Small intestine (tissue), 16 donors: ENCODE measurements around the gene NKX3-2. TPM values are rescaled to one million over a fixed set of nuclear protein-coding genes. Genes with fewer than 3 reads are reported as not detected.

Source experiments
- DNase-seq, 2 donors: peaks; one replicate each; pipeline versions ENCODE4 v3.0.0 to v3.0.0-alpha.2; 2013
- FAIRE-seq: peaks from 2 replicates; lab custom pipeline; 2012; peaks lifted over from hg19 to GRCh38; lab: Jason Lieb, UNC
- H3K27ac ChIP-seq, 3 donors: one replicate each; pipeline ENCODE4 v1.5.1; 2013; ENCODE audit warnings: low read length in 2 of 3, mild to moderate bottlenecking in 2 of 3, control low read depth in 1 of 3, inconsistent platforms in 1 of 3, low read depth in 1 of 3, moderate library complexity in 1 of 3
- H3K27me3 ChIP-seq, 3 donors: one replicate each; pipeline ENCODE4 v1.6.1; 2013; ENCODE audit warnings: low read length in 3 of 3, inconsistent platforms in 1 of 3; ENCODE audit not compliant: control insufficient read depth in 3 of 3, insufficient read depth in 3 of 3
- H3K36me3 ChIP-seq, 3 donors: one replicate each; pipeline ENCODE4 v1.6.1; 2013; ENCODE audit warnings: low read length in 3 of 3, inconsistent platforms in 1 of 3, low read depth in 1 of 3, mild to moderate bottlenecking in 1 of 3, moderate library complexity in 1 of 3; ENCODE audit not compliant: control insufficient read depth in 3 of 3, insufficient read depth in 2 of 3
- H3K4me1 ChIP-seq, 3 donors: one replicate each; pipeline ENCODE4 v1.6.1; 2013; ENCODE audit warnings: low read length in 2 of 3, inconsistent platforms in 1 of 3, low read depth in 1 of 3, mild to moderate bottlenecking in 1 of 3, moderate library complexity in 1 of 3; ENCODE audit not compliant: control insufficient read depth in 3 of 3, insufficient read depth in 2 of 3
- H3K4me3 ChIP-seq, 3 donors: one replicate each; pipeline ENCODE4 v1.5.1; 2013; ENCODE audit warnings: low read length in 3 of 3, control low read depth in 1 of 3, inconsistent platforms in 1 of 3, low read depth in 1 of 3, mild to moderate bottlenecking in 1 of 3, moderate library complexity in 1 of 3
- H3K9me3 ChIP-seq, 2 donors: one replicate each; pipeline ENCODE4 v1.6.1; 2013; ENCODE audit warnings: low read depth in 1 of 2, low read length in 1 of 2; ENCODE audit not compliant: control insufficient read depth in 2 of 2, insufficient read depth in 1 of 2
- WGBS, 3 donors: extraction: QIAGEN DNeasy Blood & Tissue Kit; methylation state at CpG; one replicate each; pipeline ENCODE4 v1.1.7; 2013; 5-methylcytosine and 5-hydroxymethylcytosine counted together
- long read RNA-seq, 10 donors: transcript quantifications; one replicate each; lab custom pipeline, GENCODE V29; 2026
- polyA plus RNA-seq, 4 donors: library from polyadenylated mRNA; stranded (reverse) in 3 of 4; unstranded in 1 of 4; fragments of 200-250 nt in 3 of 4; fragments of 120-200 nt in 1 of 4; gene quantifications; one replicate each; pipeline versions ENCODE4 v1.2.1 to v1.2.3, GENCODE V29; 2013
- donor health status: healthy with polysubstance abuse.
- donor health status: control.
- donor health status: control.
- donor health status: Bipolar disorder and iron deficiency.
- donor health status: healthy.

NKX3-2 gene
- polyA plus RNA-seq: under 1 TPM in 2 of 4 donors, not detected in 2; 0.24 to 0.44 TPM
- long read RNA-seq, donor 1: 0 reads
- long read RNA-seq, donor 2: 0 reads
- long read RNA-seq, donor 3: 0 reads
- long read RNA-seq, donor 4: 0 reads
- long read RNA-seq, donor 5, partial matches to known transcripts: 0 of 1 reads
- long read RNA-seq, donor 5, other reads (novel, unspliced or antisense): 0 of 1 reads
- long read RNA-seq, donor 6: 0 reads
- long read RNA-seq, donor 7: 0 reads
- long read RNA-seq, donor 8: 0 reads
- long read RNA-seq, donor 9: 0 reads
- long read RNA-seq, donor 10, partial matches to known transcripts: 0 of 4 reads
- long read RNA-seq, donor 10, other reads (novel, unspliced or antisense): 0 of 4 reads

DNA sequence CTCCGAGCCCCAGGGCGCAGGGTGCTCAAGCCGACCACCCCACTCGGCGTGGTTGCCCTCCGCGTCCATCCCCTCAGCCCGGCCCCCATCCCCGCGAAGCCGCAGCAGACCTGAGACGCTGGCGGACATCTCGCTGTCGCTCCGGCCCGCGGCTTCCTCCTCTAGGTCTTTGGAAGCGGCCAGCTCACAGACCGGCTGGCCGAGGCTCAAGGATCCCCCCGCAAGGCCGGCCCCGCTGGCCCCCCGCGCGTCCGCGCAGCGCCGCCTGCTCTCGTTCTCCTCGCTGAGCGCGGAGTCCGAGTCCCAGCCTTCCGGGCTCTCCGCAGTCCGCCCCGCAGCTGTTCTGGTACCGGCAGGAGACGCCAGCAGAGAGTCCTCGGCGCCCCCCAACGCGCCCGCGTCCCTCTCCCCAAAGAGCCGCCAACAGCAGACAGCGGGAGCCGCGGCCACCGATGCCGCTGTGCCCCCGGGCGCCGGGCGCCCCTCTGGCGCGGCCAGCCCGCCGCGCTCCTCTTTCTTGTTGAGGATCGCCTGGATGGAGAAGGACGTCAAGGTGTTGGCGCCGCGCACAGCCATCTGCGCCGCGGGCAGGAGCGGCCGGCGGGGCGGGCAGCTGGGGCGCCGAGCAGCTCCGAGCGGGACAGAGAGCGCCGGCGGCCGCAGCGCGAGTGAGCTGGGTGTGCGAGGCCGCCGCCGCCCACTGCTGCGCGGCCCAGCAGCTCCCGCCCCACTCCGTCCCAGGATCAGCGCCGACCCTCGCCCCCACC is at the start of gene NKX3-2:
Gene NKX3-2, minus strand, starts transcription at position 670 of the 767 bp plus-strand sequence. Its CDS starts 94 bp downstream, at position 576.
- H3K4me3 ChIP-seq: peak within 1 kb of the TSS; percentile 54 to 58 (median 56)
- DNase-seq: peak in 1 of 2 donors; percentile 53
- 2 to 4% (median 2%) methylated on average over 70 to 96 of the region's 96 CpGs for WGBS, 3 donors
- H3K27me3 ChIP-seq: peaks cover 13 to 92% (median 65%) of the 10 kb centered on the region in 3 donors
- peaks cover 0 to 10% of the 10 kb centered on the region in 2 donors for H3K9me3 ChIP-seq
- peak within 1 kb of the TSS in 1 of 3 donors; percentile 74 for H3K27ac ChIP-seq
- H3K4me1 ChIP-seq: peaks cover 0 to 22% (median 2%) of the 10 kb centered on the region in 3 donors
- FAIRE-seq: no peak
- peaks cover 0 to 4% (median 0%) of the 10 kb centered on the region in 3 donors for H3K36me3 ChIP-seq

DNA sequence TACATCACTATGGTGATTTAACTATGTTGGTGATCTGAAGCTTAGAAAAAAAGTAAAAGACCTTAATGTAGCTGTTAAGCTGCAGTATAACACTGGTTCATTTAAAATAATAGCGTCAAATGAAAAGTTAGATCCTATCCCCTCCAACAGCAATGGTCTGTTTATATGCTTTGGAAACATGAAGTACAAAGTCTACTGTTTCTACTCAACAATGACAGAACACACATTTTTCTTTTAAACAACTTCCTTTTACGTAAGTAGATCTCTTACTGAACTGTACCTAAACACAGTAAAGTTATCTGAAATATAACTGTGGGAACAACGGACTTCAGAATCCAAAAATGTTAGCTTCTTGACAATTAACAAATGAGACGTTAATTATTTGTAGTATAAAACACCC is 47.9 kb upstream of the NKX3-2 start:
- Histone ChIP-seq H3K36me3 (peaks cover 9 to 14% (median 12%) of the 10 kb centered on the region in 3 donors), H3K27me3 (no peaks in the 10 kb centered on the region), H3K4me3 (no peak overlapping the region), H3K9me3 (no peaks in the 10 kb centered on the region), H3K27ac (no peak overlapping the region), H3K4me1 (no peaks in the 10 kb centered on the region)
- DNase-seq (no peak), FAIRE-seq (no peak)
- 81 to 95% (median 92%) methylated on average over 4 of the region's 4 CpGs for WGBS, 3 donors

DNA sequence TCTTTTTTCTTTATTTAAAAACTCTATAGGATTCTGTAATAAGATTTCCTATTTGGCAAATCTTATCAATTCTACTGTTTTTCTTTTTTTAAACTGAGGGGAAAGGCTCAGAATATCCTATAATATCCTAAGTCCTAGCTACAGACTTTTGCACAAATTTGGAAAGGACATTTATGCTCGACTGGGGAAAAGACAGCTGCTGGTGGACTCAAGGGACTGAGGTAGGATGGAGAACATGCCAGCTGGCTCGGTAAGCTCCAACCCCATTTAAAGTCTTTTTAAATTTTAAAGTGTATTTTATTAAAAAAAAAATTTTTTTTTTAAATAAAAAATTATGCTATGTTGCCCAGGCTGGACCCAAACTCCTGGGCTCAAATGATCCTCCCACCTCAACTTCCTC is 46.5 kb upstream of the NKX3-2 start:
- no peak overlapping the region for H3K27ac ChIP-seq

DNA sequence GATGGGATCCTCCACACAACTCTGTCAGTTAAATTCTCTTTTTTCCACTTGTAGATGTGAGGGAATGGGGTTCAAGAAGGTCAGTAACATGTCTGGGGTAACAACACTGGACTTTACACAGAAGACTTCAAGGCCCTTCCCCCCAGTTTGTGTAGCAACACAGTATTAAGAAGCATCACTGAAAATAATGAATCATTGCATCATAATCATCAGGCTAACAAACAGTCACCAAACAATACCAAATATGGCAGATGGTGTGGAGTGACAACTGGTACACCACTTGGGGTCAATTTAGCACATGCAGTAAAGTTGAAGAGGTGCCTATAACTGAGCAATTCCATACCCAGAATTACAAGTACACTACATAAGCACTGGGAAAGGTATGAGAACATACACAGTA is 44.6 kb upstream of the NKX3-2 start:
- no peak overlapping the region for H3K27ac ChIP-seq
- H3K4me1 ChIP-seq: no peaks in the 10 kb centered on the region
- H3K36me3 ChIP-seq: peaks cover 9 to 13% (median 12%) of the 10 kb centered on the region in 3 donors
- no peaks in the 10 kb centered on the region for H3K9me3 ChIP-seq
- FAIRE-seq: no peak
- no peak for DNase-seq
- H3K27me3 ChIP-seq: no peaks in the 10 kb centered on the region
- no peak overlapping the region for H3K4me3 ChIP-seq

More for the DNA sequence above, 46.5 kb upstream of the NKX3-2 start:
- H3K27me3 ChIP-seq: no peaks in the 10 kb centered on the region
- H3K9me3 ChIP-seq: no peaks in the 10 kb centered on the region
- H3K4me1 ChIP-seq: no peaks in the 10 kb centered on the region
- H3K4me3 ChIP-seq: no peak overlapping the region
- DNase-seq: no peak
- 84 to 97% (median 95%) methylated on average over 2 of the region's 2 CpGs for whole genome bisulfite sequencing, 3 donors
- FAIRE-seq: no peak
- peaks cover 10 to 13% (median 10%) of the 10 kb centered on the region in 3 donors for H3K36me3 ChIP-seq

DNA sequence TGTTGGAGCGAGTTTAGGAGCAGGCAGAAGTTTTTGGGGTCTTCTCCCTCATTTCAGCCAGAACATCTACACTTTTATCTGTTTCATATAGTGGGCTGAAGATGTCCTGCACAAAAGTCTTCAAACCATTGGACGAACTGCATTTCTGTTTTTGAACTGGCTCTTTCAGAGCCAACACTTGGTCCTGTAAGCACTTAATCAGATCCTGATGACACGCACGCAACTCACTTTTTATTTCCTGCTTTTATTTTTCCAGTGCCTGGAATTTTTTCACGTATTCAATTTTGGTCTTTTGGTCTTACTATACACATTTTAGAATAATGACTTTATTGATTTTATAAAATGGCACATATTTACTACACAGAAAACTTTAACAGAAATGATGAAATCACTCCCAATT is 40.2 kb upstream of the NKX3-2 start:
- peak; percentile 5 for FAIRE-seq
- Histone ChIP-seq H3K27ac (no peak overlapping the region), H3K27me3 (no peaks in the 10 kb centered on the region), H3K9me3 (no peaks in the 10 kb centered on the region), H3K4me1 (no peaks in the 10 kb centered on the region), H3K4me3 (no peak overlapping the region), H3K36me3 (peaks cover 14 to 23% (median 19%) of the 10 kb centered on the region in 3 donors)
- 95 to 99% (median 95%) methylated on average over 5 of the region's 5 CpGs for WGBS, 3 donors
- no peak for DNase-seq

DNA sequence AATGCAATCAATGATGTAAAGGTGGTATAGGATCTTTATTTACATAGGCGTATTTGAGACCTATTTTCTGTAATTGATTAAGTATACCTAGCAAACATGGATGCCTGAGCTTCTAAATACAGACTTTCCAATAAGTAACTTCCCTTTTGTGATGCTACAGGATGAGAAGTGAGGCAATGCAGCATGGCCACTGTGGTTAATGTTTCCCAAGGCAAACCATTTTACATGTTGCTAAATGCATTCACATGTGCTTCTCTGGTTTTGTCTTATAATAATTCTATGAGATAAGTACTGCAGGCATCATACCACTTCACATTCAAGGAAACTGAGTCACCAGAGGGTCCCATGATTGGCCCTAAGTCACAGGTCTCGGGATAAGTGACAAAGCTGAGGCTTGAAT is 35.7 kb upstream of the NKX3-2 start:
- DNase-seq (no peak), FAIRE-seq (no peak)
- Histone ChIP-seq H3K27me3 (no peaks in the 10 kb centered on the region), H3K4me1 (no peaks in the 10 kb centered on the region), H3K4me3 (no peak overlapping the region), H3K27ac (no peak overlapping the region), H3K36me3 (peaks cover 18 to 28% (median 25%) of the 10 kb centered on the region in 3 donors), H3K9me3 (no peaks in the 10 kb centered on the region)
- WGBS, 3 donors: 95 to 99% (median 99%) methylated on average over 2 of the region's 2 CpGs

DNA sequence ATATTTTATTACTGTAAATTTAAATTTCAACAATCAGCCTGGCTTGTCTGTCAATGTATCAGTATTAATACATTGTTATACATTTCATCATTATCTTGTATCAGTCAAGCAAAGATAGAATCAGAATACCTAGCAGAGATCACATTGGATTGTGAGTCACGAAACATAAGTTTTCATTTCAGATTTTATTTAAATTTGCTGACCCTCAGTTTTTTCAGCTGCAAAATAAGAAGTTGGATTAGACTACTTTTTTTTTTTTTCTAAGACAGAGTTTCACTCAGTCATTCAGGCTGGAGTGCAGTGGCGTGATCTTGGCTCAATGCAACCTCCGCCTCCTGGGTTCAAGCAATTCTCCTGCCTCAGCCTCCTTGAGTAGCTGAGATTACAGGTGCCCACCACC is 33.4 kb upstream of the NKX3-2 start:
- peaks cover 20 to 38% (median 36%) of the 10 kb centered on the region in 3 donors for H3K36me3 ChIP-seq
- no peaks in the 10 kb centered on the region for H3K27me3 ChIP-seq
- no peaks in the 10 kb centered on the region for H3K9me3 ChIP-seq
- H3K4me3 ChIP-seq: no peak overlapping the region
- no peak for DNase-seq
- no peak for FAIRE-seq
- H3K4me1 ChIP-seq: no peaks in the 10 kb centered on the region
- H3K27ac ChIP-seq: no peak overlapping the region
- WGBS, 3 donors: 96 to 100% (median 97%) methylated on average over 3 of the region's 3 CpGs

DNA sequence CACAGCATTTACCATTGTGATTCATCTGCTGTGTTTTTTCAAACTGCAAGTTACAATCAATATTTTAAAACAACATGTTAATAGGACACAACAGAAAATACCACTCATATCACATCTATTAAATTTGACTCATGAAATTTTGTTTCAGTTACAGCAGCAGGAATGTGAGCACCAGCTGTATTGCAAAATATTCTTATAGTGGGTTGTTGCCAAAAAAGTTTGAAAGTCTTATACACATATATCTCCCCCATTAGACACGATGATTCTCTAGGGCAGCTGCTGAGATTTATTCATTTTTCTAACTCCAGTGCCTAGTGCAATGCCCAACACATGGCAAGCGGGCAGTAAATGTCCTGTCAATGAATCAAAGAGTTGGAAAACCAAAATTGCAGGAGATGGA is 26.6 kb upstream of the NKX3-2 start:
- no peak for DNase-seq
- Histone ChIP-seq H3K27ac (no peak overlapping the region), H3K4me3 (no peak overlapping the region), H3K27me3 (no peaks in the 10 kb centered on the region), H3K36me3 (peaks cover 11 to 40% (median 40%) of the 10 kb centered on the region in 3 donors), H3K9me3 (no peaks in the 10 kb centered on the region), H3K4me1 (no peaks in the 10 kb centered on the region)
- WGBS, 3 donors: 82 to 94% (median 91%) methylated on average over 2 of the region's 2 CpGs
- FAIRE-seq: no peak
